ENCODE data around the gene SMKR1. TPM values are rescaled to one million over a fixed set of nuclear protein-coding genes. Genes with fewer than 3 reads are reported as not detected.

SMKR1 gene
- total RNA-seq, 1 experiment from 2014 or later = 0.87 TPM

- Histone ChIP-seq H2BK20ac (ENCODE audit: low read depth, low read length, poor library complexity, severe bottlenecking) (no peak overlapping the region), H3K23me2 (ENCODE audit: insufficient read length, low read depth, low read length, poor library complexity, severe bottlenecking) (peaks cover 3% of the 10 kb centered on the region), H3K4ac (ENCODE audit: low read depth, low read length) (no peak overlapping the region), H3K27me3 (ENCODE audit: insufficient read depth, low read length) (no peaks in the 10 kb centered on the region), H3T11ph (ENCODE audit: low read length) (no peak overlapping the region), H2AFZ (ENCODE audit: low read length) (no peak overlapping the region), H3K27ac (ENCODE audit: insufficient read length, low read depth, low read length) (no peak overlapping the region), H4K91ac (ENCODE audit: insufficient read length, low read depth, low read length) (no peak overlapping the region), H3K4me1 (ENCODE audit: insufficient read depth, low read length) (no peaks in the 10 kb centered on the region), H3K9me3 (ENCODE audit: control insufficient read depth, low read depth, low read length) (no peaks in the 10 kb centered on the region), H2BK120ac (ENCODE audit: low read depth, low read length, poor library complexity, severe bottlenecking) (no peak overlapping the region), H3K18ac (ENCODE audit: insufficient read length, low read depth, low read length) (no peak overlapping the region), H4K5ac (ENCODE audit: insufficient read length, low read depth, low read length) (no peak overlapping the region), H3K9ac (ENCODE audit: extremely low read depth, insufficient read length, low read length) (no peak overlapping the region), H3K79me1 (ENCODE audit: insufficient read depth, low read depth, low read length, poor library complexity, severe bottlenecking) (no peaks in the 10 kb centered on the region), H3K56ac (ENCODE audit: insufficient read length, low read depth, low read length) (no peak overlapping the region), H4K20me1 (ENCODE audit: control insufficient read depth, insufficient read depth, insufficient read length) (no peaks in the 10 kb centered on the region), H3K79me2 (ENCODE audit: insufficient read depth, low read length) (no peaks in the 10 kb centered on the region), H3K4me2 (ENCODE audit: insufficient read depth, insufficient read length, low read length) (no peak overlapping the region), H2BK12ac (ENCODE audit: insufficient read length, low read depth, low read length) (no peak overlapping the region), H3K14ac (ENCODE audit: insufficient read depth, low read length) (no peak overlapping the region), H2BK5ac (ENCODE audit: insufficient read length, low read length) (no peak overlapping the region), H3K23ac (ENCODE audit: insufficient read length, low read depth, low read length) (no peak overlapping the region), H2BK15ac (ENCODE audit: low read depth, low read length) (no peak overlapping the region), H2AK5ac (ENCODE audit: insufficient read length, low read length) (no peak overlapping the region), H4K8ac (replicated peaks; ENCODE audit: insufficient read length, low read depth, low read length) (no peak overlapping the region)
- no peaks in the 10 kb centered on the region for H3K4me1 Mint-ChIP-seq
- DNase-seq = no peak
- H3K27me3 Mint-ChIP-seq (ENCODE audit: low read depth) = no peaks in the 10 kb centered on the region
- peaks cover 5 to 35% (median 27%) of the 10 kb centered on the region in 3 experiments; a peak in 6 of 7 replicates for H3K36me3 Mint-ChIP-seq (ENCODE audit: insufficient read depth in 1 of 3, low read depth in 3 of 3)
- WGBS (ENCODE audit: extremely low coverage, insufficient read length, low lambda C conversion rate) = no CpG with 5 or more reads among the region's 3 CpGs
- no peak overlapping the region for H3K27ac Mint-ChIP-seq
- no peak overlapping the region for H3K4me3 Mint-ChIP-seq
- no peaks in the 10 kb centered on the region for H3K9me3 Mint-ChIP-seq
- TF ChIP-seq, protein P1, sequence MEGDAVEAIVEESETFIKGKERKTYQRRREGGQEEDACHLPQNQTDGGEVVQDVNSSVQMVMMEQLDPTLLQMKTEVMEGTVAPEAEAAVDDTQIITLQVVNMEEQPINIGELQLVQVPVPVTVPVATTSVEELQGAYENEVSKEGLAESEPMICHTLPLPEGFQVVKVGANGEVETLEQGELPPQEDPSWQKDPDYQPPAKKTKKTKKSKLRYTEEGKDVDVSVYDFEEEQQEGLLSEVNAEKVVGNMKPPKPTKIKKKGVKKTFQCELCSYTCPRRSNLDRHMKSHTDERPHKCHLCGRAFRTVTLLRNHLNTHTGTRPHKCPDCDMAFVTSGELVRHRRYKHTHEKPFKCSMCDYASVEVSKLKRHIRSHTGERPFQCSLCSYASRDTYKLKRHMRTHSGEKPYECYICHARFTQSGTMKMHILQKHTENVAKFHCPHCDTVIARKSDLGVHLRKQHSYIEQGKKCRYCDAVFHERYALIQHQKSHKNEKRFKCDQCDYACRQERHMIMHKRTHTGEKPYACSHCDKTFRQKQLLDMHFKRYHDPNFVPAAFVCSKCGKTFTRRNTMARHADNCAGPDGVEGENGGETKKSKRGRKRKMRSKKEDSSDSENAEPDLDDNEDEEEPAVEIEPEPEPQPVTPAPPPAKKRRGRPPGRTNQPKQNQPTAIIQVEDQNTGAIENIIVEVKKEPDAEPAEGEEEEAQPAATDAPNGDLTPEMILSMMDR (conservative IDR thresholded peaks at IDR 0.05) = no peak
Measured at GRCh38 chr7:129457101-129457500, 45.2 kb upstream of the SMKR1 start.
